ENCODE data around the gene ARHGAP25. TPM values are rescaled to one million over a fixed set of nuclear protein-coding genes. Genes with fewer than 3 reads are reported as not detected.

Gene ARHGAP25
- total RNA-seq, 1 donor, result under 0.01 TPM

GRCh38 chr2:68755071-68755470 is 20.5 kb downstream of the ARHGAP25 start:
- Histone ChIP-seq H2AFZ (ENCODE audit: low read length) (no peak overlapping the region), H3K27ac (ENCODE audit: low read depth, low read length) (no peak overlapping the region), H3K4me2 (ENCODE audit: insufficient read depth, low read length) (no peak overlapping the region)

GRCh38 chr2:68756178-68756577 is 21.6 kb downstream of the ARHGAP25 start:
- H3K9me3 ChIP-seq (ENCODE audit: low read depth, low read length), result no peaks in the 10 kb centered on the region

More at GRCh38 chr2:68755071-68755470, 20.5 kb downstream of the ARHGAP25 start:
- DNase-seq (ENCODE audit: insufficient read length, low spot score, missing footprints), result no peak
- H3K79me2 ChIP-seq (ENCODE audit: insufficient read depth, low read length), result no peaks in the 10 kb centered on the region
- no peaks in the 10 kb centered on the region for H4K20me1 ChIP-seq (ENCODE audit: insufficient read depth, low read length)
- no peak overlapping the region for H3K4me3 ChIP-seq (ENCODE audit: insufficient read depth, low read length)
- H3K27me3 ChIP-seq (ENCODE audit: insufficient read depth, low read length), result peaks cover 13% of the 10 kb centered on the region
- no peaks in the 10 kb centered on the region for H3K36me3 ChIP-seq (ENCODE audit: insufficient read depth, low read length)
- H3K9me3 ChIP-seq (ENCODE audit: low read depth, low read length), result no peaks in the 10 kb centered on the region
- no peak for TF ChIP-seq CTCF (IDR thresholded peaks at IDR 0.05; ENCODE audit: extremely low read depth, low read depth, low read length)
- peaks cover 2% of the 10 kb centered on the region for H3K4me1 ChIP-seq (ENCODE audit: insufficient read depth, low read length)

GRCh38 chr2:68757081-68757480 is 22.5 kb downstream of the ARHGAP25 start:
- Histone ChIP-seq H2AFZ (ENCODE audit: low read length) (no peak overlapping the region), H3K36me3 (ENCODE audit: insufficient read depth, low read length) (no peaks in the 10 kb centered on the region), H3K27ac (ENCODE audit: low read depth, low read length) (no peak overlapping the region), H3K4me1 (ENCODE audit: insufficient read depth, low read length) (no peaks in the 10 kb centered on the region), H3K27me3 (ENCODE audit: insufficient read depth, low read length) (peaks cover 17% of the 10 kb centered on the region), H3K4me2 (ENCODE audit: insufficient read depth, low read length) (no peak overlapping the region), H3K79me2 (ENCODE audit: insufficient read depth, low read length) (no peaks in the 10 kb centered on the region), H4K20me1 (ENCODE audit: insufficient read depth, low read length) (no peaks in the 10 kb centered on the region), H3K9me3 (ENCODE audit: low read depth, low read length) (no peaks in the 10 kb centered on the region), H3K4me3 (ENCODE audit: insufficient read depth, low read length) (no peak overlapping the region)
- TF ChIP-seq CTCF (IDR thresholded peaks at IDR 0.05; ENCODE audit: extremely low read depth, low read depth, low read length), result no peak
- no peak for DNase-seq (ENCODE audit: insufficient read length, low spot score, missing footprints)

More at GRCh38 chr2:68756178-68756577, 21.6 kb downstream of the ARHGAP25 start:
- peaks cover 17% of the 10 kb centered on the region for H3K27me3 ChIP-seq (ENCODE audit: insufficient read depth, low read length)
- H3K4me3 ChIP-seq (ENCODE audit: insufficient read depth, low read length), result no peak overlapping the region
- H3K36me3 ChIP-seq (ENCODE audit: insufficient read depth, low read length), result no peaks in the 10 kb centered on the region
- DNase-seq (ENCODE audit: insufficient read length, low spot score, missing footprints), result no peak
- no peak overlapping the region for H3K4me2 ChIP-seq (ENCODE audit: insufficient read depth, low read length)
- no peaks in the 10 kb centered on the region for H4K20me1 ChIP-seq (ENCODE audit: insufficient read depth, low read length)
- no peaks in the 10 kb centered on the region for H3K79me2 ChIP-seq (ENCODE audit: insufficient read depth, low read length)
- peaks cover 2% of the 10 kb centered on the region for H3K4me1 ChIP-seq (ENCODE audit: insufficient read depth, low read length)
- no peak overlapping the region for H3K27ac ChIP-seq (ENCODE audit: low read depth, low read length)
- no peak overlapping the region for H2AFZ ChIP-seq (ENCODE audit: low read length)
- no peak for TF ChIP-seq CTCF (IDR thresholded peaks at IDR 0.05; ENCODE audit: extremely low read depth, low read depth, low read length)

- no peaks in the 10 kb centered on the region for H4K20me1 ChIP-seq (ENCODE audit: insufficient read depth, low read length)
Observed at GRCh38 chr2:68762100-68762499, 27.5 kb downstream of the ARHGAP25 start.

More at GRCh38 chr2:68762100-68762499, 27.5 kb downstream of the ARHGAP25 start:
- Histone ChIP-seq H3K79me2 (ENCODE audit: insufficient read depth, low read length) (no peaks in the 10 kb centered on the region), H3K4me2 (ENCODE audit: insufficient read depth, low read length) (no peak overlapping the region), H3K36me3 (ENCODE audit: insufficient read depth, low read length) (no peaks in the 10 kb centered on the region), H3K27me3 (ENCODE audit: insufficient read depth, low read length) (peaks cover 16% of the 10 kb centered on the region), H3K9me3 (ENCODE audit: low read depth, low read length) (no peaks in the 10 kb centered on the region), H3K4me1 (ENCODE audit: insufficient read depth, low read length) (peaks cover 11% of the 10 kb centered on the region), H3K4me3 (ENCODE audit: insufficient read depth, low read length) (no peak overlapping the region), H3K27ac (ENCODE audit: low read depth, low read length) (no peak overlapping the region), H2AFZ (ENCODE audit: low read length) (no peak overlapping the region)
- DNase-seq (ENCODE audit: insufficient read length, low spot score, missing footprints), result no peak
- TF ChIP-seq CTCF (IDR thresholded peaks at IDR 0.05; ENCODE audit: extremely low read depth, low read depth, low read length), result no peak

Data from osteoblast (primary cell).